IMR-90 (cell line): Measurements from ENCODE around the gene B3GAT1.

Experiments used
- BHLHE40 ChIP-seq: fragments of 150-350 bp; IDR thresholded peaks from 2 replicates; pipeline ENCODE4 v1.6.1; 2016; ENCODE audit warnings: mild to moderate bottlenecking, low read depth, low read length
- CEBPB ChIP-seq: IDR thresholded peaks from 2 replicates; pipeline ENCODE4 v1.6.1; 2012; ENCODE audit warnings: low read depth, low read length, improper control_type of control experiment
- POLR2A ChIP-seq: IDR thresholded peaks from 2 replicates; pipeline ENCODE4 v1.6.1; 2012; ENCODE audit warnings: mild to moderate bottlenecking, low read depth, low read length
- RAD21 ChIP-seq: IDR thresholded peaks from 2 replicates; pipeline ENCODE4 v1.6.1; 2012; ENCODE audit warnings: low read length, improper control_type of control experiment
- SMC3 ChIP-seq: fragments of 150-350 bp; IDR thresholded peaks from 2 replicates; pipeline ENCODE4 v1.6.1; 2016; ENCODE audit warnings: low read depth, mild to moderate bottlenecking, antibody characterized with exemption, low read length, moderate library complexity
- TF ChIP-seq, protein P1 (sequence below): conservative IDR thresholded peaks from 2 replicates; pipeline ENCODE4 v1.5.1; 2012; ENCODE audit warnings: mild to moderate bottlenecking, low read depth, low read length, improper control_type of control experiment

- TF ChIP-seq, protein P1, sequence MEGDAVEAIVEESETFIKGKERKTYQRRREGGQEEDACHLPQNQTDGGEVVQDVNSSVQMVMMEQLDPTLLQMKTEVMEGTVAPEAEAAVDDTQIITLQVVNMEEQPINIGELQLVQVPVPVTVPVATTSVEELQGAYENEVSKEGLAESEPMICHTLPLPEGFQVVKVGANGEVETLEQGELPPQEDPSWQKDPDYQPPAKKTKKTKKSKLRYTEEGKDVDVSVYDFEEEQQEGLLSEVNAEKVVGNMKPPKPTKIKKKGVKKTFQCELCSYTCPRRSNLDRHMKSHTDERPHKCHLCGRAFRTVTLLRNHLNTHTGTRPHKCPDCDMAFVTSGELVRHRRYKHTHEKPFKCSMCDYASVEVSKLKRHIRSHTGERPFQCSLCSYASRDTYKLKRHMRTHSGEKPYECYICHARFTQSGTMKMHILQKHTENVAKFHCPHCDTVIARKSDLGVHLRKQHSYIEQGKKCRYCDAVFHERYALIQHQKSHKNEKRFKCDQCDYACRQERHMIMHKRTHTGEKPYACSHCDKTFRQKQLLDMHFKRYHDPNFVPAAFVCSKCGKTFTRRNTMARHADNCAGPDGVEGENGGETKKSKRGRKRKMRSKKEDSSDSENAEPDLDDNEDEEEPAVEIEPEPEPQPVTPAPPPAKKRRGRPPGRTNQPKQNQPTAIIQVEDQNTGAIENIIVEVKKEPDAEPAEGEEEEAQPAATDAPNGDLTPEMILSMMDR: no peak
- TF ChIP-seq SMC3 (no peak), POLR2A (no peak), BHLHE40 (no peak), RAD21 (no peak), CEBPB (no peak)
Measured at GRCh38 chr11:134453441-134453840, 41.4 kb upstream of the B3GAT1 start.
